Fibroblast of villous mesenchyme (primary cell): Measurements from ENCODE around the gene C14orf119. TPM values are rescaled to one million over a fixed set of nuclear protein-coding genes. Genes with fewer than 3 reads are reported as not detected.
A peak's percentile ranks its signal among the peaks of the same experiment; 100 is the strongest.

Experiments used
- DNase-seq: peaks from one replicate; pipeline ENCODE4 v3.0.0-alpha.2; 2010; ENCODE audit warnings: low read depth
- H3K4me3 ChIP-seq: 2 replicates; pipeline ENCODE4 v1.5.1; 2011; ENCODE audit warnings: low read depth, mild to moderate bottlenecking, low read length
- total RNA-seq: library from RNA; depleted of rRNA; stranded (reverse); fragments of >200 nt; gene quantifications from 2 replicates; pipeline ENCODE4 v1.2.3, GENCODE V29; 2012
- TF ChIP-seq, protein P1 (sequence below): IDR thresholded peaks from 2 replicates; pipeline ENCODE4 v1.5.1; 2012; ENCODE audit warnings: low read depth, mild to moderate bottlenecking, low read length; ENCODE audit not compliant: insufficient read depth

C14orf119 gene
- total RNA-seq, 1 donor, result 66.1 TPM

DNA sequence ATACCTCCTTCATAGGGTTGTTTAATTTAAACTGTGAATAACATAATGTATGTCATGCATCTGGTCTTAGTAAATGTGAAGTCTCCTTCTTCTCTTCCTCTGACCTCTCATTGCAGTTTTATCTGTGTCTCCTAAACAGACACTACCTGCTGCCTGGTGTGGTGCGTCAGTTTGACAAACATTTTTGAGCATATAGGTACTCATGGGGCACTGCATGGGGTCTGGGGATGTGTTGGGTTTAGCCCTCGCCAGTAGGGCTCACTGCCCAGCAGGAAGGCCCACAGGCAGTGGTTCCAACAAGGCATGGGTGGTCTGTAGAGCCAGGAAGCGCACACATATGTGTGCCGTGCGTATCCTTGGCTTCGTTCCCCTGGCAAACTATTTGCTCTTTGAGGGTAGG lies 26.8 kb downstream of the C14orf119 start:
- TF ChIP-seq, protein P1, sequence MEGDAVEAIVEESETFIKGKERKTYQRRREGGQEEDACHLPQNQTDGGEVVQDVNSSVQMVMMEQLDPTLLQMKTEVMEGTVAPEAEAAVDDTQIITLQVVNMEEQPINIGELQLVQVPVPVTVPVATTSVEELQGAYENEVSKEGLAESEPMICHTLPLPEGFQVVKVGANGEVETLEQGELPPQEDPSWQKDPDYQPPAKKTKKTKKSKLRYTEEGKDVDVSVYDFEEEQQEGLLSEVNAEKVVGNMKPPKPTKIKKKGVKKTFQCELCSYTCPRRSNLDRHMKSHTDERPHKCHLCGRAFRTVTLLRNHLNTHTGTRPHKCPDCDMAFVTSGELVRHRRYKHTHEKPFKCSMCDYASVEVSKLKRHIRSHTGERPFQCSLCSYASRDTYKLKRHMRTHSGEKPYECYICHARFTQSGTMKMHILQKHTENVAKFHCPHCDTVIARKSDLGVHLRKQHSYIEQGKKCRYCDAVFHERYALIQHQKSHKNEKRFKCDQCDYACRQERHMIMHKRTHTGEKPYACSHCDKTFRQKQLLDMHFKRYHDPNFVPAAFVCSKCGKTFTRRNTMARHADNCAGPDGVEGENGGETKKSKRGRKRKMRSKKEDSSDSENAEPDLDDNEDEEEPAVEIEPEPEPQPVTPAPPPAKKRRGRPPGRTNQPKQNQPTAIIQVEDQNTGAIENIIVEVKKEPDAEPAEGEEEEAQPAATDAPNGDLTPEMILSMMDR, result no peak
- H3K4me3 ChIP-seq, result no peak overlapping the region
- no peak for DNase-seq

DNA sequence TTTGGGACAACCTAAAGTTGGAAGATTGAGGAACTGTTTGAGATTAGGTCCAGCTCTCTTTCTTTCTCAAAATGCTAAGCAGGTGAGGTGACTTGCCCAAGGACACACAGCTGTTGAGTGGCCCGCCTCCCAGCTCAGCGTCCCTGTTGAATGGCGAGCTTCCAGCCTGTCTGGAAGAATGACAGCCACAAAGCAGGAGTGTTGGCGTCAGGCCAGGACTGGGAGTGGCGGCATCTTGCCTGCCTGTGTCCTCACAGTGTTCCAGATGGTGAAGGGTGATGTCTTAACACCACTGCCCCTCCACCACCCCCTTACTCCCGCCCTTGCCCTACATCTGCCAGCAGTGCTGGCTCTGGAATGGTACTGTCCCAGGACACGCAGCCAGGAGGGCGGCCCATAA lies 28.1 kb downstream of the C14orf119 start:
- peak; percentile 13 for DNase-seq
- TF ChIP-seq, protein P1, result no peak
- no peak overlapping the region for H3K4me3 ChIP-seq

DNA sequence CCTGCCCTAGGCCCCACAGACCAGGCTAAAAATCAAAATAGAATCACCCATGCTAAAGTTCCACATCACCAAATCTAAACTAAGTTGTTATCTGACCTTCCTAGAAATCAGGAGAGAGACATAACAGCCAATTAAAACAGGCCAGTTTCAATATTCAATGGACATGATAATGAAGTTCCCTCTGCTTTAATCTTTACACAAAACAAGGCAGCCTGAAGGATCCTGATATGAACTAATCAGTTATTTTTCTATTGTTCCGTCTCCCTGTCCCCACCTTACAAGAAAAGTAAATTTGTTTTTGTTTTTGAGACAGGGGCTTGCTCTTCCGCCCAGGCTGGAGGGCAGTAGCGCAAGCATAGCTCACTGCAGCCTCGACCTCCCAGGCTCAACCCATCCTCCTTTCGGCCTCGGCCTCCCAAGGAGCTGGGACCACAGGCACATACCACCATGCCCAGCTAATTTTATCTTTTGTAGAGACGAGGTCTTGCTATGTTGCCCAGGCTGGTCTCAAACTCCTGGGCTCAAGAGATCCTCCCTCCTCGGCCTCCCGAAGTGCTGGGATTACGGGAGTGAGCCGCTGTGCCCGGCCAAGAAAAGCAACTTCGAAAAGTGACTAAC lies 29.1 kb downstream of the C14orf119 start:
- no peak overlapping the region for H3K4me3 ChIP-seq
- no peak for DNase-seq
- TF ChIP-seq, protein P1, result no peak

DNA sequence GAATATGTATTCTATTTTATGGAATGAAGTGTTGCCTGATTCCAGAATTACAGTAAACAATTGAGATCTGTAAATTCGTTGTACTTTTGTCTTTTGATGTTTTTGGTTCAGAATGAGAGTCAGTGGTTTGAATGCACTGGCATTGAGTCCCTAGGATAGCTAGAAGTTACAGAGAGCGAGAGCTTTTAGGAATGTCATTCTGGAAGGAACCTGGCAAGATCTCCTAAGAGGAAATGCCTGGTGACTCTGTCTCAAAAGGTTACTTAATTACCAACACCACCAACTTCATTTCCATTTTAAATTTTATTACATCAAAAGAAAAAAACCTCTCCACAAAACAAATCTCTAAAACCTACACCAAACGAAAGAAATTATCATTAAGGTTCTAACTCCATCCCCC lies 29.7 kb downstream of the C14orf119 start:
- no peak overlapping the region for H3K4me3 ChIP-seq
- no peak for DNase-seq
- TF ChIP-seq, protein P1, result no peak

DNA sequence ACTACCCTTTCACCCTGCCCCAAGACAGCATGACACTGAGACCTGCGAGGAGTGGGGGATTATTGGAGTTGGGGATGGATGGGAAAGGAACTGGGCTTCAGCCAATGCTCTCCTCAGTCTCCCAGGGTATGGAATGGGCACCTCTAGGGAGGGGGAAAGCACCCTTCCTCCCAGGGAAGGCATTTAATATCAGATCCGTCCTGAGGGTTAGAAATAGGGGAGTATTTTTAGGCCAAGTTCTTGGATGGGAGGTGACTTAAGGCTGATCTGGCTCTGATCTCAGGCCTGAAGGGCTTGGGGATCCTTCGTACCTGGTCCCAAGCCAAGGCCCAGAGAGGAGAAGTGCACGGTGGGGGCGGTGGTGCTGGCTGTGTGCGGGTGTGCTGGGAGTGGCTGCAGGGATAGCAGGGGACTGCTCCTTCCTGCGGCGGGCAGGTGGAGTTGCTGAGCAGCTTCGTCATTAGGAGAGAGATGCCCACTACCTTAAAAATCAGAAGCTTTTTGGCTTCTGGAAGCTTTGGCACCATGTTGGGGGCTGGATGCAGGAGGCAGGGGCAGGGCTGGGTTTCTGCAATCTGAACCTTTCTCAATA lies 30.7 kb downstream of the C14orf119 start:
- TF ChIP-seq, protein P1, result no peak
- H3K4me3 ChIP-seq, result no peak overlapping the region
- DNase-seq, result no peak

DNA sequence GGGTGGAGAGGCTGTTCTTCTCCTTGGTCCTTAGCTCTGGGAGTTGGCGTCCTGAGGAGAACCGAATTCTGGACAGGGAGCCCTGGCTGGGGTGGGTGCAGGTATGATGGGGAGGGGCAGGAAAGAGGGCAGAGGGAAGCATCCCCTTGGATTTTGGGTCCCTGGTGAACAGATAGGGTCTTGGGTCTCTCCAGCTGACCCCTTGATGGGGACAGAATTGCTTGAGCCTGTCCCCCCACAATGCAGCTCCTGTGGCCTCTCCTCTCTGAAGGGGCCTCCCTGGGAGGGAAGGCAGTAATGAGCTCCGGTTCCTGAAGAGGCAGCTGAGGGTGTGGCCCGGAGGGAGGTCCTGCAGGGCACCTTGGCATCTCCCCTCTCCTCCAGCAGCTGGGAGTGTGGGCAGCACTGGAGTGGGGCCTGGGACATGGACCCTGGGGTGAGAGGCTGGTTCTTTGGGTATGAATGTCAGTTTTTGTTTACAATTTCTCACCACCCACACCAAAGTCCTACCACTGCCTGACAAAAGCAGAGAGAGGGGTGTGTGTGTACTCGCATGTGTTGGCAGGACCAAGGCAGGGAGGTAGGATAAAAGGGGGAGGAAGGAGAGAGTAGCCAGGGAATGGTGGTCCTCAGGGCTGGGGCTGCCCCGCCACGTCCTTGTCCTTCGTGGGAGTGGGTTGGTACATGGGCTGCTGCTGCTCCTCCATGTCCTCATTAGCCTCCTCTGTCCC lies 31.4 kb downstream of the C14orf119 start:
- TF ChIP-seq, protein P1, result no peak
- H3K4me3 ChIP-seq, result no peak overlapping the region
- no peak for DNase-seq
